HG03457 (cell line): Measurements from ENCODE around the gene FARP1.
"Not testable (repeated sequence)": the region's sequence is repeated elsewhere in the genome, so short reads cannot be mapped to it uniquely, and the experiment has no call there.

ENCODE experiments used
- ATAC-seq: cut with Tn5 transposase; IDR thresholded peaks from one replicate; pipeline ENCODE4 v1.9.1; 2021; ENCODE audit warnings: moderate number of reproducible peaks; ENCODE audit not compliant: unreplicated experiment

The FARP1 gene

DNA sequence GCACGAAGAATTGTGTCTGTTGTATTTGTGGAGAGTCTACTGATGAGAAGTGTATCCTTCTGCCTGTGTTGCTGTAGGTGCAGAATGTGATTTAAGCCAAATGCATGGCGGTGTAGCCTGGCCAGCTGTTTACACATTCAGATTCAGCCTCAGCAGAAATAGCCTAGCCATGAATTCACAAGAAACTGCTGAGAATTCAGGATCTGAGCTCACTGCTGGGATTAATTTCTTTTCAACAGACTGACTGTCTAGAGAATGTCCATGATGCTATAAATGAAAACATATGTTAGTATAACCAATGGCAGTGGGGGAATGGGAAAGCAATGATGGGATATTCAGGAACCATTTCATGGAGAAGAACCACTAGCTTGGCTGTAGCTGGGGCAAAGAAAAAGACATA is 111.6 kb downstream of the FARP1 start:
- no peak for ATAC-seq

GRCh38 chr13:98258226-98258625 is 115.3 kb downstream of the FARP1 start:
- no peak for ATAC-seq

DNA sequence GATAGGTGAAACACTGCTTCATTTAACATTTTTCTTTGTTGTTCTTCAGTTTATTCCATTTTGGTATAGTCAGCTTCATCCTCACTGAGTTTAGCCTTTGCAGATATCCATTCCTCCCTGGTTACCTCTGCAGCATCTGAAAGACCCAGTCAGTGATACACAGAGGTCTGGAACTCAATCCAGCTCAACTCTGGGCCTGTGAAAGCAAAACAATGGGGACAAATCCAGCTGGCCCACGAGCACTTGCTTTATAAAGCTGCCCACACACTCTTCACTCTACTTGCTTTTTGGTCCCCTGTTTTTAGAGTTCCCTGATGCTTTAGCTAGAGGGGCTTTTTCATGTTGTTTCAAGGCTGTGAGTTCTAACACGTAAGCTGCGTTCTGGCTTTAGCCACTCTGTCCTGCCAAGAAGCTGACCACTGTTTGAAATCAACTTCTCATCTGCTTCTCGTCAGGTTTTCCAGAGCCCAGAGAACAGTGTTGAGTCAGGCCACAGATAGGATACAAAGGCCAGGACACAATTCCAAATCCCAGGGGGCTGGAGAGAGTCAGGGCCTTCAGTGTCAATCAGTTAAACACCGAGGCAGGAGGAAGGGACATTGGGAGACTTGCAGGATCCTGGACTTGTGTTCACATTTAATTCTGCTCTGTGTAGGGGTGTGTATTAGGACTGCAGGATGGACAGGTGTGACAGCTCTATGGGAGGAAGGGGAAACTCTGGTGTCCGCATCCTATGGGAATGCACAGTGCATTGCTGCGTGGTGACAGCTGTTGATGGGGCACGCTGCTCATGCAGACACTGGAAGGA is 117.7 kb downstream of the FARP1 start:
- no peak for ATAC-seq

DNA sequence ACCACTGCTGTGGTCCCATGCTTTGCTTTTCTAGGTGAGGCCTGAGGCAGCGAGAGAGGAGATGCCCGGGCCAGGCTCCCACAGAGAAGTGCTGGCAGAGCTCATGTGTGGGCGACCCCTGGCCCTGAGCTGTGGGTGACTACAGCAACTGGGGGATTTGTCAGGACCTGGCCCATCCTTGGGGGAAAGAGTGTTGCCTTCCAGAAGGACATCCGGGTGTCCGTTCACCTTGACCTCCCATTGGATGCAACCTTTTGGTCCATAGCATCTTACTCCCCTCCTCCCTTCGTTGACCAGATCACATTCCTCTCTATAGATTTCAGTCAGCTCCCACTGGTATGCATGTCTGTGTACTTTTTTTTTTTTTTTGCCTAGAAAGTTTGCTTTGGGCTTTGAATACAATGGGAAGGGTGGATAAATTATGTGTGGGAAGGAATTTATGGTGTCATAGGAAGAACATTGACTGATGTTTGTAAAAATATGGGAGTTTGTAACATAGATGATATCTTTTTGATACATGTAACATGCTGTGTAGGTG is 118.3 kb downstream of the FARP1 start:
- ATAC-seq, result no peak

GRCh38 chr13:98262292-98262691 is 119.4 kb downstream of the FARP1 start:
- no peak for ATAC-seq

- ATAC-seq, result no peak
Observed at GRCh38 chr13:98263841-98264240, 120.9 kb downstream of the FARP1 start.

GRCh38 chr13:98264877-98265276 is 122.0 kb downstream of the FARP1 start:
- no peak for ATAC-seq

- no peak for ATAC-seq
Observed at GRCh38 chr13:98265692-98266551, 123.0 kb downstream of the FARP1 start.

DNA sequence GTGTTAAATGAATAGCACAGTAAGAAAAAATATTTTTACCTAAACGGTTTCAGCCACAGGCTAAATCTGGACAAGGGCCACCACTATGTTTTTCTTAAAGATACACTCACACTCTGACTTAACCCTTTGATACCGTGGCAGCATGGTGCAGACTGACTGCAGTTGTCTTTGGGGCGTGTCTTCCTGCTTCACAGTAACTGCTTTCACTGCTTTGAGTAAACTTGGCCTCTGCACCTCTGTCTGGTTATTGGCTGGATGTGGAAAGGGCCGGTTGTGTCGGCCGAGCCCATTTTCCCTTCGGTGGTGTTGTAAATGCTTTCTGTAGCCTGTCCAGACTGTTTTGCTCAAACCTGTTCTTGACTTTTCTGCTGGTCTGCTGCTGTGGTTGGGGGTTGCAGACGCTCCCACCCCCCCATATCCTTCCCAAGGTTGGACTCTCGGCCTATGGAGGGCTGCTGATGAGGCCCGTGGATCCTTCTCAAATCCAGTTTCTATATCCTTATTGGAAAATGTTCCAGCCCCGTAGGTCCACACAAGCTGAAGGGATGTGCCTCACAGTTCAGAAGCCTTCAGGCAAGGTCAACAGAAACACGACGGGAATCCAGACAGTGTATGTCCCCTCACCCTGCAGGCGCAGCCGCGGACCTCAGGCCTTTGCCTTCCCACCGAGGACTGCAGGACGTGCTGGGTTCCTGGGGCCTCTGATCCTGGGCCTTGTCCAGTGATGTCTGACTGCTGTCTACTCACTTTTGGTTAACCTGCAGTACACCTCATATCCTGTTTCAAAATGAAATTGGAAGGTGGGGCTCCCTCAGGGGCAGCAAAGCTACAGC is 124.4 kb downstream of the FARP1 start:
- no peak for ATAC-seq

DNA sequence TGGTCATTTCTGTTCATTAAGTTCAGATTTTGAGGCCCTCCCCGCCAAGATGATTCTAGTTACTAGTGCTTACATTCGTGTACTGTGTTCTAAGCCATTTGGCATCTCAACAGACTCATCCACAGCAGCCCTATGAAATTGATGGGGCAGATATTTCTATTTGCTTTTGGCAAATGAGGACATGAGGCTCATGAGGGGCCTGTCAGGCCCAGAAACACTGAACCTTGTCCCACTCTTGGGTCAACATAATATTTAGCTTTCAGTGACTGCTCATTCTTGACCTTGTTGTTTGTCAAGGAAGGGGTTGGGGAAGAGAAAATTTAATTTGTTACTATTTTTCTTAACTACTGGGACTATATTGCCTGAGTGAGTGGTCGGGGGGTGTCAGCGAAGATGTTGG is 126.5 kb downstream of the FARP1 start:
- no peak for ATAC-seq

DNA sequence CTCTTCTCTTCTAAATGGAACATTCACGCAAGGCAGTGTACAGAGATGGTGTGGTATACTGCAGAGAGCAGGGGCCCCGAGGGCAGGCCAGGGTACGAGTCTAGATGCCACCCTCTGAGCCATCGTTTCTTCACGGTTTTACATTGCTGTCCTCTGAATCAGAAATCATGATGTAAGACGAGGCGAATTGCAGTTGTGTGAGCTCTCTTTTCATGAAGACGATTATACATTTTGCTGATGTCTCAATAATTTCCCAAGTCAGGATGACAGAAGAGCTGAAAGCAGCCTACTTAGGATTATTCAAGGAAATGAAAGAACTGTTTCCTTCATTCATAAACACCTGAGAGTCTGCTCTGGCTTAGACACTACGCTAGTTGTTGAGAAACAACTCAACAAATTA is 127.9 kb downstream of the FARP1 start:
- no peak for ATAC-seq

GRCh38 chr13:98271646-98272045 is 128.8 kb downstream of the FARP1 start:
- not testable (repeated sequence) for ATAC-seq

DNA sequence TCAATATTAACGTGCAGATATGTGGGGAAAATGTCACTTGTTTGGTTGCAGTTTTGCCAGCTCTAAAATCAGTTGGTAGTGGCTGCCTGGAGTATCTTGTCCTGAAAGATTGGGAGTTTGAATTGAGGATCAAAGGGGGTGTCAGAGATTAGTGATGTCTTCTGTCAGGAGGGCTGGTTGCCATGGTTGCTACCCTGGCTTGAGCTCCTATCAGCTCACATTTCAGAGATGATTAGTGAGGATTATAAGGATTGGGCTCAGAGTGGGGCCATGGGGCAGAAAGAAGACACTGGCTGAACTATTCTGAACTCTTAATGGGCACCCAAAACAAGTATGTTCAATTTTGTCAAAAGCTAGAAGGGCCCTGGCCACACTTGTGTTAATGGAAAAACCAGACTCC is 129.7 kb downstream of the FARP1 start:
- ATAC-seq, result no peak

DNA sequence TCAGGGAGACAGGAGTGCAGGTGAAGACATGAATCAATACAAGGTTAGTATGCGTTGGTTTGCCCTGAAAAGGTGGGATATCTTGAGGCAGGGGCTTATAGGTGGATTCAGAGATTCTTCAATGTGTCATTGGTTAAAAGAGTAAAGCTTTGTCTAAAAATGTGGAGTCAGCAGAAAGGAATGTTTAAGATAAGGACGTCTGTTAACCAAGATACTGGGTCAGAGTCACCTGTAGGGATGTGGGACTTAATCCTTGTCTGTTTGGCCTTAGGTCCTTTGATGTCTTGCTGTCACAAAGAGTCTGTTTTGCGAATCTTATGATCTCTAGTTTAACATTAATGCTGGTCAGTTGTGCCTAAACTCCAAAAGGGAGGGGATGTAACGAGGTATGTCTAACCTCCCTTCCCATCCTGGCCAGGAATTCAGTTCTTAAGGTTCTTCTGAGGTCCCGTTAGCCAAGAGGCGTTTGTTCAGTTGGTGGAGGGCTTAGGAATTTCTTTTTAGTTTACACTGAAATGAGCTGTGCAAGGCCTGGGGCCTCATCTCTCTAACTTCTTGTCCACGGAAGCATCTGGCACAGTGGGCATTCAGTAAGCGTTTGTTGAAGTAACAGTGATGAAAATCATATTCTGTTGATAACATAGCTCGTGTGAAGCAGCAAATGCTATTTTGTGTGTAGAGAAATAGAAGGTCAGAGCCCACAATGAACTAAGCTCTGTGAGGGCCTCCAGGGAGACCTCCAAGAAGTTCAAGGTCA is 130.4 kb downstream of the FARP1 start:
- ATAC-seq, result no peak

DNA sequence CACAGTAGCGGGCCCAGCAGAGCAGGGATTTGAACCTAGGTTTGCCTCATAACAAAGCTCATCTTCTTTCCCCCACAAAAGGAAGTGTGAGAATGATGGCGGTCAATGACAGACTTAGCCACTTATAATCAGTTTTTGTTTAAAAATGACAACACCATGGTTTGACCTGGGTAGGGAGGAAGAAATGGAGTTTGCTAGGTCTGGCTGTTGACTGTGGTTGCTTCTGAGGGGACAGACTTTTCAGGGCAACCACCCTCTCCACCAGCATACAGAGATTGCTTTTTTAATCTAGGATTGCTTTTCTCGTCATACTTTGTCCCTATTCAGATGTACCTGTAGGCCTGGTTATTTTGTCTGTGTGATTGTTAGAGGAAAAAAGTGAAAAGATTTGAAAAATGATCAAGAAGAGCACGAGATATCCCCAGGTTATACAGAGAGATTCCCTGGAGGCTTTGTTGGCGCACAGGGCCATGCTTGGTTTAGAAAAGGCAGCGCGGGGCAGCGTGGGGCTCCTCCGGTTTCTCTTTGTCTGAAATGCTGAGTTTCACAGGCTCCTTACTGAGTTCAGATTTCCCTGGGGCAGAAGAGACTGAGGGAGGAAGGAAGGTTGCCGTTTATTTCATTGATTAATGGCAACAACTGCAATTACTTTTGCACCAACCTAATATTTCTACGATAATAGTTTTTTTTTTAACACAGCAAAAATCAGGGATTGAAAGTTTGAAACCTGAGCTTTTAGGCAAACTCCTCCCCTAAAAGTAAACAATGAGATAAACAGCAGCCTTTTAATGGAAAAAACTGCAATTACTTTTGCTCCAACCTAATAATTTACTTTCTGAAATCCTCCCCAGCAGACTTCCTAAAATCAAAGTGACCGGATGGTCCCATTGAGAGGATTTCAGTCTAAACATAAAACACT is 131.2 kb downstream of the FARP1 start:
- ATAC-seq, result no peak

GRCh38 chr13:98274921-98275487 is 132.1 kb downstream of the FARP1 start:
- ATAC-seq, result no peak

GRCh38 chr13:98275681-98276171 is 132.8 kb downstream of the FARP1 start:
- no peak for ATAC-seq

- no peak for ATAC-seq
Observed at GRCh38 chr13:98276486-98276885, 133.6 kb downstream of the FARP1 start.
